PC-3 (cell line): ENCODE measurements around the gene MYO7A. TPM values are rescaled to one million over a fixed set of nuclear protein-coding genes. Genes with fewer than 3 reads are reported as not detected.

Source experiments
- ATAC-seq: fragments of 200-7000 bp; cut with Tn5 transposase; 2 replicates; pipeline ENCODE4 v1.9.1; 2020; ENCODE audit warnings: mild to moderate bottlenecking, moderate library complexity
- BruUV-seq: library from RNA; stranded (reverse); fragments of 400-500 nt; replicated peaks from 2 replicates; lab custom pipeline; 2021; lab: Mats Ljungman, UMichigan
- CTCF ChIA-PET: fragments of 300-600 bp; sonication (Branson Sonifier 250); formaldehyde crosslinking; loops from one replicate; lab custom pipeline; 2022; ENCODE audit warnings: antibody characterized with exemption; lab: Charles Lee
- POLR2A ChIA-PET: fragments of 300-600 bp; sonication (Branson Sonifier 250); formaldehyde crosslinking; loops from one replicate; lab custom pipeline; 2022; ENCODE audit warnings: antibody characterized with exemption; ENCODE audit not compliant: unreplicated experiment; lab: Charles Lee
- DNase-seq: peaks from one replicate; pipeline ENCODE4 v3.0.0-alpha.2; 2015
- H2AFZ ChIP-seq: fragments of 300-600 bp; sonication (generic); 2 replicates; pipeline ENCODE4 v1.6.0; 2016; ENCODE audit warnings: antibody characterized with exemption, low read length
- H3F3A ChIP-seq: fragments of 300-600 bp; sonication (generic); one replicate; pipeline ENCODE4 v1.6.0; 2017; ENCODE audit warnings: antibody characterized with exemption, low read length, control low read depth, mild to moderate bottlenecking; ENCODE audit not compliant: unreplicated experiment
- H3K27ac ChIP-seq: fragments of 300-600 bp; sonication (generic); 2 replicates; pipeline ENCODE4 v1.5.1; 2016; ENCODE audit warnings: mild to moderate bottlenecking, low read length
- H3K27me3 ChIP-seq: fragments of 300-600 bp; sonication (generic); 2 replicates; pipeline ENCODE4 v1.6.1; 2016; ENCODE audit warnings: low read length, mixed read lengths
- H3K36me3 ChIP-seq: fragments of 300-600 bp; sonication (generic); 2 replicates; pipeline ENCODE4 v1.6.1; 2016; ENCODE audit warnings: low read depth, mixed run types, low read length, mixed read lengths
- H3K4me1 ChIP-seq: fragments of 300-600 bp; sonication (generic); 2 replicates; pipeline ENCODE4 v1.5.1; 2016; ENCODE audit warnings: low read length; ENCODE audit not compliant: insufficient read depth
- H3K4me2 ChIP-seq: fragments of 300-600 bp; sonication (generic); 2 replicates; pipeline ENCODE4 v1.6.0; 2016; ENCODE audit warnings: low read length
- H3K4me3 ChIP-seq: fragments of 300-600 bp; sonication (generic); 2 replicates; pipeline ENCODE4 v1.5.1; 2016; ENCODE audit warnings: mild to moderate bottlenecking, low read length, mixed read lengths
- H3K79me2 ChIP-seq: fragments of 300-600 bp; sonication (generic); 2 replicates; pipeline ENCODE4 v1.6.1; 2017; ENCODE audit warnings: low read length, mixed read lengths
- H3K9ac ChIP-seq: fragments of 300-600 bp; sonication (generic); 2 replicates; pipeline ENCODE4 v1.6.0; 2016; ENCODE audit warnings: mild to moderate bottlenecking, low read length
- H3K9me2 ChIP-seq: fragments of 300-600 bp; sonication (generic); replicated peaks from 2 replicates; pipeline ENCODE4 v1.6.1; 2016; ENCODE audit warnings: mixed run types, low read length, mixed read lengths
- H3K9me3 ChIP-seq: fragments of 300-600 bp; sonication (generic); 2 replicates; pipeline ENCODE4 v1.6.1; 2016; ENCODE audit warnings: low read length, mixed read lengths
- H4K20me1 ChIP-seq: fragments of 300-600 bp; sonication (generic); 2 replicates; pipeline ENCODE4 v1.6.1; 2016; ENCODE audit warnings: low read length, mixed read lengths
- EZH2 ChIP-seq: fragments of 300-600 bp; sonication (generic); IDR thresholded peaks from one replicate; pipeline ENCODE4 v1.6.1; 2017; ENCODE audit warnings: antibody characterized with exemption, mild to moderate bottlenecking, low read length; ENCODE audit not compliant: unreplicated experiment
- EZH2phosphoT487 ChIP-seq: fragments of 300-600 bp; sonication (generic); IDR thresholded peaks from 2 replicates; pipeline ENCODE4 v1.6.1; 2018; ENCODE audit warnings: mild to moderate bottlenecking, antibody characterized with exemption, low read length, borderline replicate concordance
- intact Hi-C: fragments of 100-400 bp; cut with micrococcal nuclease; formaldehyde crosslinking; loops from 2 replicates; pipeline ENCODE4 v1.9.0; 2023
- total RNA-seq: library from RNA; depleted of rRNA; stranded (reverse); fragments of >200 nt; gene quantifications from 2 replicates; pipeline ENCODE4 v1.2.3, GENCODE V29; 2014
- TF ChIP-seq, protein P1 (sequence below): fragments of 300-600 bp; sonication (generic); conservative IDR thresholded peaks from 2 replicates; pipeline ENCODE4 v1.5.1; 2017; ENCODE audit warnings: antibody characterized with exemption, low read depth, mild to moderate bottlenecking, low read length

The MYO7A gene
- total RNA-seq, 1 experiment from 2014 or later: 0.66 TPM

GRCh38 chr11:77191429-77191822, 63.4 kb downstream of the MYO7A start:
- DNase-seq: peak; percentile 16
- Histone ChIP-seq H3K27ac (no peak overlapping the region), H3K9me3 (no peaks in the 10 kb centered on the region), H3K4me2 (peak overlapping the region; percentile 81), H3K9ac (peak overlapping the region; percentile 41), H3F3A (no peaks in the 10 kb centered on the region), H3K9me2 (no peaks in the 10 kb centered on the region), H2AFZ (peak overlapping the region; percentile 89), H3K27me3 (no peaks in the 10 kb centered on the region), H4K20me1 (no peaks in the 10 kb centered on the region), H3K4me3 (peak overlapping the region; percentile 60), H3K79me2 (no peaks in the 10 kb centered on the region), H3K36me3 (no peaks in the 10 kb centered on the region), H3K4me1 (peaks cover 8% of the 10 kb centered on the region; the same call in 1 of the 2 replicates)
- POLR2A ChIA-PET: no interaction called here
- TSS peak; percentile 46 for BruUV-seq
- TF ChIP-seq, protein P1, sequence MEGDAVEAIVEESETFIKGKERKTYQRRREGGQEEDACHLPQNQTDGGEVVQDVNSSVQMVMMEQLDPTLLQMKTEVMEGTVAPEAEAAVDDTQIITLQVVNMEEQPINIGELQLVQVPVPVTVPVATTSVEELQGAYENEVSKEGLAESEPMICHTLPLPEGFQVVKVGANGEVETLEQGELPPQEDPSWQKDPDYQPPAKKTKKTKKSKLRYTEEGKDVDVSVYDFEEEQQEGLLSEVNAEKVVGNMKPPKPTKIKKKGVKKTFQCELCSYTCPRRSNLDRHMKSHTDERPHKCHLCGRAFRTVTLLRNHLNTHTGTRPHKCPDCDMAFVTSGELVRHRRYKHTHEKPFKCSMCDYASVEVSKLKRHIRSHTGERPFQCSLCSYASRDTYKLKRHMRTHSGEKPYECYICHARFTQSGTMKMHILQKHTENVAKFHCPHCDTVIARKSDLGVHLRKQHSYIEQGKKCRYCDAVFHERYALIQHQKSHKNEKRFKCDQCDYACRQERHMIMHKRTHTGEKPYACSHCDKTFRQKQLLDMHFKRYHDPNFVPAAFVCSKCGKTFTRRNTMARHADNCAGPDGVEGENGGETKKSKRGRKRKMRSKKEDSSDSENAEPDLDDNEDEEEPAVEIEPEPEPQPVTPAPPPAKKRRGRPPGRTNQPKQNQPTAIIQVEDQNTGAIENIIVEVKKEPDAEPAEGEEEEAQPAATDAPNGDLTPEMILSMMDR: no peak
- no peak for TF ChIP-seq EZH2
- no peak for TF ChIP-seq EZH2phosphoT487
- peak; percentile 21 for ATAC-seq
- intact Hi-C loops: loop anchor here (5.0 to 10.0 kb wide), 3 partner anchors 113 to 281 kb away; partner anchors contain the start of genes GDPD4 and PAK1
- CTCF ChIA-PET: no interaction called here

DNA sequence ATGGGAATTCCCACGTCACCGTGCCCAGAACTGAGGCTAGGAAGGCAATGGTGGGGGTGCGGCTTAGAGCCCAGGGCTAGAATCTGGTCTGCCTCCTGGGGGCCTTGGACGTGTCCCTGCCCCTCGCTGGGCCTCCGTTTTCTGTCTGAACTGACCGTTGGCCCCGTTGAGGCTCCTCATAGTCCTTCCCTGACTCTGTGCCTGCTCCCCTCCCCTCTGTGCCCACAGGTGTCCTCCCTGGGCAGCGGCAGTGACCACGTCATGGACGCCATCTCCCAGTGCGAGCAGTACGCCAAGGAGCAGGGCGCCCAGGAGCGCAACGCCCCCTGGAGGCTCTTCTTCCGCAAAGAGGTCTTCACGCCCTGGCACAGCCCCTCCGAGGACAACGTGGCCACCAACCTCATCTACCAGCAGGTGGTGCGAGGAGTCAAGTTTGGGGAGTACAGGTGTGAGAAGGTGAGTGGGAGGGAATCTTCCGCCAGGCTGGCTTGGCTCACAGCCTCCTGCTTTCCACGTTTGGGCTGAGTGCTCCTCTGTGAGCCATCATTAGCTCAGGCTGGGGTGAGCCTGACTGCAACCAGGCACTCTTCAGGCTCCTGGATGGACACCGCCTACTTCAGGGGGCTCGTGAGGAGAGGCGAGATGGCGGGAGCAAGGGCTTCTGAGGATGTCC, 63.9 kb downstream of the MYO7A start:
- Histone ChIP-seq H3K9ac (peak overlapping the region; percentile 41), H3K9me2 (no peaks in the 10 kb centered on the region), H3K27ac (no peak overlapping the region), H3K79me2 (no peaks in the 10 kb centered on the region), H2AFZ (peak overlapping the region; percentile 89), H3K9me3 (no peaks in the 10 kb centered on the region), H3K27me3 (no peaks in the 10 kb centered on the region), H4K20me1 (no peaks in the 10 kb centered on the region), H3K36me3 (no peaks in the 10 kb centered on the region), H3K4me2 (peak overlapping the region; percentile 81), H3F3A (no peaks in the 10 kb centered on the region), H3K4me1 (peaks cover 8% of the 10 kb centered on the region; the same call in 1 of the 2 replicates), H3K4me3 (peak overlapping the region; percentile 60)
- ChIA-PET POLR2A (no interaction called here), CTCF (interaction anchor here (0.6 to 1.1 kb wide), 3 partner anchors 356 to 880 kb away, joined by 3 to 5 read pairs (median 5); no protein-coding TSS in a partner anchor)
- TSS peak; percentile 32 for BruUV-seq
- ATAC-seq (peak; percentile 87), DNase-seq (peak; percentile 99)
- TF ChIP-seq EZH2: no peak
- TF ChIP-seq, protein P1: peak; percentile 100
- intact Hi-C loops: loop anchor here (1.0 to 10.0 kb wide), 4 partner anchors 113 to 365 kb away; partner anchors contain the start of genes GDPD4 and PAK1

- TF ChIP-seq, protein P1: no peak
- TF ChIP-seq EZH2phosphoT487: no peak
- no peak for TF ChIP-seq EZH2
- no peak overlapping the region for H3K4me2 ChIP-seq
- no peak for ATAC-seq
- no peaks in the 10 kb centered on the region for H3K9me2 ChIP-seq
- no peak overlapping the region for H2AFZ ChIP-seq
- H4K20me1 ChIP-seq: no peaks in the 10 kb centered on the region
- H3F3A ChIP-seq: no peaks in the 10 kb centered on the region
- intact Hi-C loops: loop anchor here (5.0 to 10.0 kb wide), 3 partner anchors 112 to 279 kb away; partner anchors contain the start of genes GDPD4 and PAK1
- no peaks in the 10 kb centered on the region for H3K79me2 ChIP-seq
- peaks cover 8% of the 10 kb centered on the region; the same call in 1 of the 2 replicates for H3K4me1 ChIP-seq
- POLR2A ChIA-PET: no interaction called here
- no peak overlapping the region for H3K9ac ChIP-seq
- H3K27me3 ChIP-seq: no peaks in the 10 kb centered on the region
- no peak overlapping the region for H3K27ac ChIP-seq
- H3K4me3 ChIP-seq: no peak overlapping the region
- no peaks in the 10 kb centered on the region for H3K9me3 ChIP-seq
- CTCF ChIA-PET: interaction anchor here (1.1 kb wide), 1 partner anchor 364 kb away, joined by 5 read pairs; no protein-coding TSS in a partner anchor
- no peaks in the 10 kb centered on the region for H3K36me3 ChIP-seq
- DNase-seq: no peak
- no TSS peak for BruUV-seq
Observed at GRCh38 chr11:77193167-77193566, 65.1 kb downstream of the MYO7A start.
